Aorta (tissue), 5 donors: ENCODE measurements around the gene NIP7. TPM values are rescaled to one million over a fixed set of nuclear protein-coding genes. Genes with fewer than 3 reads are reported as not detected.

ENCODE experiments used
- ATAC-seq: fragments of 200-7000 bp; cut with Tn5 transposase; one replicate; pipeline ENCODE4 v1.9.1; 2022; ENCODE audit warnings: moderate library complexity; ENCODE audit not compliant: low FRiP score
- DNase-seq, 2 donors: peaks; one replicate each; pipeline ENCODE4 v3.0.0-alpha.2; 2020
- H3K27ac ChIP-seq, 2 donors: one replicate each; pipeline ENCODE4 v1.5.1; 2013; ENCODE audit warnings: low read length in 2 of 2, mild to moderate bottlenecking in 2 of 2, moderate library complexity in 2 of 2, control low read depth in 1 of 2, inconsistent platforms in 1 of 2, low read depth in 1 of 2
- H3K27me3 ChIP-seq, 2 donors: one replicate each; pipeline ENCODE4 v1.6.1; 2013; ENCODE audit warnings: control low read depth in 1 of 2, low read length in 1 of 2, mild to moderate bottlenecking in 1 of 2, moderate library complexity in 1 of 2; ENCODE audit not compliant: insufficient read depth in 2 of 2, control insufficient read depth in 1 of 2
- H3K36me3 ChIP-seq, 2 donors: one replicate each; pipeline ENCODE4 v1.6.1; 2013; ENCODE audit warnings: control low read depth in 1 of 2, low read length in 1 of 2, mild to moderate bottlenecking in 1 of 2; ENCODE audit not compliant: insufficient read depth in 2 of 2, control insufficient read depth in 1 of 2
- H3K4me1 ChIP-seq, 2 donors: one replicate each; pipeline ENCODE4 v1.6.1; 2013; ENCODE audit warnings: low read length in 2 of 2, control low read depth in 1 of 2, mild to moderate bottlenecking in 1 of 2, moderate library complexity in 1 of 2; ENCODE audit not compliant: insufficient read depth in 2 of 2, control insufficient read depth in 1 of 2
- H3K4me3 ChIP-seq, 2 donors: one replicate each; pipeline ENCODE4 v1.5.1; 2013; ENCODE audit warnings: low read length in 2 of 2, control low read depth in 1 of 2, mild to moderate bottlenecking in 1 of 2
- H3K9me3 ChIP-seq: one replicate; pipeline ENCODE4 v1.6.1; 2013; ENCODE audit warnings: mild to moderate bottlenecking, low read length; ENCODE audit not compliant: control insufficient read depth
- WGBS, 2 donors: extraction: QIAGEN DNeasy Blood & Tissue Kit; methylation state at CpG; one replicate each; pipeline ENCODE4 v1.1.7; 2013; 5-methylcytosine and 5-hydroxymethylcytosine counted together
- intact Hi-C, 2 donors: fragments of 100-400 bp; cut with DNase I; formaldehyde crosslinking; loops; one replicate each; pipeline versions ENCODE4 v1.14.2 to v1.15.0; 2022
- polyA plus RNA-seq, 2 donors: library from polyadenylated mRNA; stranded (reverse); fragments of 200-250 nt; gene quantifications; one replicate each; pipeline ENCODE4 v1.2.3, GENCODE V29; 2013
- total RNA-seq, 2 donors: library from RNA; stranded (reverse); fragmentation: NEBNext Ultra II Directional; extraction: Animal tissue kit (Norgen Biotek cat#: 25700); gene quantifications; one replicate each; pipeline ENCODE4 v1.2.1, GENCODE V29; 2021
- donor health status: healthy with polysubstance abuse.
- donor health status: Bipolar disorder and iron deficiency.
- donor health status: DM: no; HTN: no; CAD: no.
- donor health status: DM: no; HTN: no; CAD: no.
- donor health status: DM: yes; HTN: yes; CAD: no.

Gene NIP7
- total and polyA plus RNA-seq, 4 donors, result 7.1 to 21.3 (median 13.0) TPM

GRCh38 chr16:69366431-69366830 lies 26.9 kb downstream of the NIP7 start:
- DNase-seq (no peak), ATAC-seq (no peak)
- peaks cover 10 to 11% of the 10 kb centered on the region in 2 donors for H3K36me3 ChIP-seq
- 88 to 89% methylated on average over 7 of the region's 7 CpGs for WGBS, 2 donors
- no peaks in the 10 kb centered on the region for H3K9me3 ChIP-seq
- H3K4me3 ChIP-seq, result no peak overlapping the region
- H3K27ac ChIP-seq, result no peak overlapping the region
- no peaks in the 10 kb centered on the region for H3K27me3 ChIP-seq
- intact Hi-C loops, result no loop called here
- no peaks in the 10 kb centered on the region for H3K4me1 ChIP-seq

GRCh38 chr16:69367980-69368379 lies 28.4 kb downstream of the NIP7 start:
- no peak for ATAC-seq
- Histone ChIP-seq H3K4me3 (no peak overlapping the region), H3K4me1 (no peaks in the 10 kb centered on the region), H3K27ac (no peak overlapping the region), H3K27me3 (no peaks in the 10 kb centered on the region), H3K9me3 (no peaks in the 10 kb centered on the region), H3K36me3 (peaks cover 10 to 13% of the 10 kb centered on the region in 2 donors)
- DNase-seq, result no peak
- 78 to 84% methylated on average over 7 of the region's 7 CpGs for whole genome bisulfite sequencing, 2 donors
- intact Hi-C loops, result no loop called here

- no peaks in the 10 kb centered on the region for H3K27me3 ChIP-seq
- no peaks in the 10 kb centered on the region for H3K9me3 ChIP-seq
- WGBS, 2 donors, result 91 to 95% methylated on average over 4 of the region's 4 CpGs
- intact Hi-C loops, result no loop called here
- no peaks in the 10 kb centered on the region for H3K4me1 ChIP-seq
- H3K36me3 ChIP-seq, result peaks cover 10 to 14% of the 10 kb centered on the region in 2 donors
- no peak for DNase-seq
- H3K27ac ChIP-seq, result no peak overlapping the region
- H3K4me3 ChIP-seq, result no peak overlapping the region
- ATAC-seq, result no peak
Observed at GRCh38 chr16:69368866-69369265, 29.3 kb downstream of the NIP7 start.

GRCh38 chr16:69371564-69371963 lies 32.0 kb downstream of the NIP7 start:
- Histone ChIP-seq H3K36me3 (peaks cover 7 to 12% of the 10 kb centered on the region in 2 donors), H3K27ac (no peak overlapping the region), H3K9me3 (no peaks in the 10 kb centered on the region), H3K27me3 (no peaks in the 10 kb centered on the region), H3K4me1 (no peaks in the 10 kb centered on the region), H3K4me3 (no peak overlapping the region)
- 95 to 96% methylated on average over 2 of the region's 2 CpGs for WGBS, 2 donors
- intact Hi-C loops, result no loop called here
- DNase-seq (no peak), ATAC-seq (no peak)

GRCh38 chr16:69373019-69373418 lies 33.4 kb downstream of the NIP7 start:
- intact Hi-C loops, result no loop called here
- Histone ChIP-seq H3K4me3 (no peak overlapping the region), H3K36me3 (peaks cover 5 to 7% of the 10 kb centered on the region in 2 donors), H3K4me1 (no peaks in the 10 kb centered on the region), H3K9me3 (no peaks in the 10 kb centered on the region), H3K27ac (no peak overlapping the region), H3K27me3 (no peaks in the 10 kb centered on the region)
- 92 to 96% methylated on average over 1 of the region's 1 CpG for WGBS, 2 donors
- DNase-seq (no peak), ATAC-seq (no peak)

GRCh38 chr16:69376393-69377059 lies 37.0 kb downstream of the NIP7 start:
- Histone ChIP-seq H3K9me3 (no peaks in the 10 kb centered on the region), H3K4me3 (no peak overlapping the region), H3K36me3 (peaks cover 0 to 5% of the 10 kb centered on the region in 2 donors), H3K4me1 (no peaks in the 10 kb centered on the region), H3K27me3 (no peaks in the 10 kb centered on the region), H3K27ac (no peak overlapping the region)
- intact Hi-C loops, result no loop called here
- 94 to 95% methylated on average over 10 of the region's 10 CpGs for WGBS, 2 donors
- DNase-seq (no peak), ATAC-seq (no peak)

- Histone ChIP-seq H3K36me3 (peaks cover 3 to 6% of the 10 kb centered on the region in 2 donors), H3K27ac (no peak overlapping the region), H3K27me3 (no peaks in the 10 kb centered on the region), H3K4me1 (no peaks in the 10 kb centered on the region), H3K4me3 (no peak overlapping the region), H3K9me3 (no peaks in the 10 kb centered on the region)
- ATAC-seq, result no peak
- no peak for DNase-seq
- 91 to 94% methylated on average over 1 of the region's 1 CpG for WGBS, 2 donors
- intact Hi-C loops, result no loop called here
Observed at GRCh38 chr16:69378036-69378435, 38.5 kb downstream of the NIP7 start.

GRCh38 chr16:69378760-69379159 lies 39.2 kb downstream of the NIP7 start:
- H3K9me3 ChIP-seq, result no peaks in the 10 kb centered on the region
- H3K27ac ChIP-seq, result no peak overlapping the region
- no peak overlapping the region for H3K4me3 ChIP-seq
- no peak for DNase-seq
- H3K27me3 ChIP-seq, result no peaks in the 10 kb centered on the region
- ATAC-seq, result no peak
- peaks cover 3 to 6% of the 10 kb centered on the region in 2 donors for H3K36me3 ChIP-seq
- peaks cover 0 to 2% of the 10 kb centered on the region in 2 donors for H3K4me1 ChIP-seq
- intact Hi-C loops, result no loop called here
- WGBS, 2 donors, result 30 to 48% methylated on average over 1 of the region's 1 CpG

- DNase-seq, result no peak
- no peak overlapping the region for H3K27ac ChIP-seq
- H3K9me3 ChIP-seq, result no peaks in the 10 kb centered on the region
- ATAC-seq, result no peak
- WGBS, 2 donors, result 27 to 32% methylated on average over 2 of the region's 2 CpGs
- no peak overlapping the region for H3K4me3 ChIP-seq
- peaks cover 3 to 4% of the 10 kb centered on the region in 2 donors for H3K36me3 ChIP-seq
- H3K27me3 ChIP-seq, result no peaks in the 10 kb centered on the region
- H3K4me1 ChIP-seq, result peaks cover 0 to 5% of the 10 kb centered on the region in 2 donors
- intact Hi-C loops, result no loop called here
Observed at GRCh38 chr16:69381231-69381630, 41.7 kb downstream of the NIP7 start.
